OCI-LY3 (cell line): Measurements from ENCODE around the gene ADORA1.

Experiments used
- H2AFZ ChIP-seq: fragments of 200-600, 300-600 bp; shearing (Covaris generic); 2 replicates; pipeline ENCODE4 v1.6.0; 2014; ENCODE audit warnings: antibody characterized with exemption, low read depth, low read length
- H3K27ac ChIP-seq: fragments of 200-600, 300-600 bp; sonication (generic); 2 replicates; pipeline ENCODE4 v1.5.1; 2014; ENCODE audit warnings: mild to moderate bottlenecking, low read length, moderate library complexity, mixed read lengths
- H3K27me3 ChIP-seq: fragments of 200-600, 300-600 bp; sonication (generic); 2 replicates; pipeline ENCODE4 v1.6.1; 2014; ENCODE audit warnings: low read depth, low read length, mixed read lengths
- H3K36me3 ChIP-seq: fragments of 200-600, 300-600 bp; sonication (generic); replicated peaks from 2 replicates; pipeline ENCODE3; 2014; ENCODE audit warnings: low read depth, low read length, mixed read lengths
- H3K4me1 ChIP-seq: fragments of 300-600, 200-600 bp; sonication (generic); 2 replicates; pipeline ENCODE4 v1.6.1; 2014; ENCODE audit warnings: low read length, mixed read lengths
- H3K4me2 ChIP-seq: fragments of 200-600, 300-600 bp; sonication (generic); 2 replicates; pipeline ENCODE4 v1.6.1; 2014; ENCODE audit warnings: low read length, mixed read lengths
- H3K4me3 ChIP-seq: fragments of 300-600, 200-600 bp; sonication (generic); 2 replicates; pipeline ENCODE4 v1.5.1; 2014; ENCODE audit warnings: antibody characterized with exemption, mild to moderate bottlenecking, low read length, moderate library complexity
- H3K79me2 ChIP-seq: fragments of 300-600, 200-600 bp; shearing (Covaris generic); 2 replicates; pipeline ENCODE4 v1.6.1; 2014; ENCODE audit warnings: mild to moderate bottlenecking, low read length, mixed read lengths
- H3K9ac ChIP-seq: fragments of 300-600, 200-600 bp; shearing (Covaris generic); 2 replicates; pipeline ENCODE4 v1.6.0; 2014; ENCODE audit warnings: mild to moderate bottlenecking, low read length, moderate library complexity
- H3K9me3 ChIP-seq: fragments of 200-600, 300-600 bp; shearing (Covaris generic); 2 replicates; pipeline ENCODE4 v1.6.1; 2014; ENCODE audit warnings: low read length, mixed read lengths; ENCODE audit not compliant: insufficient read depth
- H4K20me1 ChIP-seq: fragments of 200-600, 300-600 bp; sonication (generic); 2 replicates; pipeline ENCODE4 v1.6.1; 2016; ENCODE audit warnings: low read length, mixed read lengths; ENCODE audit not compliant: insufficient read depth
- EZH2phosphoT487 ChIP-seq: fragments of 200-600 bp; shearing (Covaris generic); IDR thresholded peaks from 2 replicates; pipeline ENCODE4 v1.6.1; 2018; ENCODE audit warnings: antibody characterized with exemption, mixed run types, low read depth
- TF ChIP-seq, protein P1 (sequence below): fragments of 200-600, 300-600 bp; sonication (generic); IDR thresholded peaks from 2 replicates; pipeline ENCODE4 v1.5.1; 2014; ENCODE audit warnings: antibody characterized with exemption, low read length, low read depth

Gene ADORA1

DNA sequence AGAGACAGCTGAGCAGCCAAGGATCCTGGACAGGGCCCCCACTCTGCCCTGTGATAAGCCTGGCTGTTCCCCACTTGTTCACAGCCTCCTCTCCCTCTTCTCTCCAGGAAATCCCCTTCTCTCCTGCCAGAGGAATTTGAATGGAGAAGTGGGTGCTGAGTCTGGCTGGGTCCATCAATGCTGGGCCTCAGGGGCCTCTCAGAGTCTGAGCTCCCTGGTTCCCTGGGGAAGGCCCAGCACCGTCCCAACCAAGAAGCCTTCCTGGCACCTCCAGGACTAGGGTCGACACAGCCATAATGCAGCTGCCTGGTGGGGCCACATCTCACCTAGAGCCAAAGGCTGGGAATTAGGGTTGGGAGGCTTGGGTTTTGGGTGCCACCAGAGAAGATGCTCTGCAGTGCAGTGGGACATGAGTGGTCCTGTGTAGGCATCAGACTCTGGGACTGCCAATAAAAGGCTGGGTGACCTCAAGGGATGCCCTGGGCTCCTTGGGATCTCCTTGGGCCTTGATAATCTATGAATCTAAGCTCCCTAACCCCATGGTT, 45.6 kb downstream of the ADORA1 start:
- Histone ChIP-seq H3K27ac (no peak overlapping the region), H3K27me3 (peaks cover 61% of the 10 kb centered on the region), H3K4me3 (0 out of 2 replicates have a peak overlapping the region, but pooled peaks have one; percentile 5), H3K36me3 (no peaks in the 10 kb centered on the region), H3K4me2 (peak overlapping the region; percentile 61), H3K4me1 (peaks cover 37% of the 10 kb centered on the region), H4K20me1 (peaks cover 5% of the 10 kb centered on the region; the same call in 1 of the 2 replicates), H3K9me3 (no peaks in the 10 kb centered on the region), H2AFZ (no peak overlapping the region), H3K79me2 (no peaks in the 10 kb centered on the region), H3K9ac (no peak overlapping the region)
- no peak for TF ChIP-seq EZH2phosphoT487
- TF ChIP-seq, protein P1, sequence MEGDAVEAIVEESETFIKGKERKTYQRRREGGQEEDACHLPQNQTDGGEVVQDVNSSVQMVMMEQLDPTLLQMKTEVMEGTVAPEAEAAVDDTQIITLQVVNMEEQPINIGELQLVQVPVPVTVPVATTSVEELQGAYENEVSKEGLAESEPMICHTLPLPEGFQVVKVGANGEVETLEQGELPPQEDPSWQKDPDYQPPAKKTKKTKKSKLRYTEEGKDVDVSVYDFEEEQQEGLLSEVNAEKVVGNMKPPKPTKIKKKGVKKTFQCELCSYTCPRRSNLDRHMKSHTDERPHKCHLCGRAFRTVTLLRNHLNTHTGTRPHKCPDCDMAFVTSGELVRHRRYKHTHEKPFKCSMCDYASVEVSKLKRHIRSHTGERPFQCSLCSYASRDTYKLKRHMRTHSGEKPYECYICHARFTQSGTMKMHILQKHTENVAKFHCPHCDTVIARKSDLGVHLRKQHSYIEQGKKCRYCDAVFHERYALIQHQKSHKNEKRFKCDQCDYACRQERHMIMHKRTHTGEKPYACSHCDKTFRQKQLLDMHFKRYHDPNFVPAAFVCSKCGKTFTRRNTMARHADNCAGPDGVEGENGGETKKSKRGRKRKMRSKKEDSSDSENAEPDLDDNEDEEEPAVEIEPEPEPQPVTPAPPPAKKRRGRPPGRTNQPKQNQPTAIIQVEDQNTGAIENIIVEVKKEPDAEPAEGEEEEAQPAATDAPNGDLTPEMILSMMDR = no peak

DNA sequence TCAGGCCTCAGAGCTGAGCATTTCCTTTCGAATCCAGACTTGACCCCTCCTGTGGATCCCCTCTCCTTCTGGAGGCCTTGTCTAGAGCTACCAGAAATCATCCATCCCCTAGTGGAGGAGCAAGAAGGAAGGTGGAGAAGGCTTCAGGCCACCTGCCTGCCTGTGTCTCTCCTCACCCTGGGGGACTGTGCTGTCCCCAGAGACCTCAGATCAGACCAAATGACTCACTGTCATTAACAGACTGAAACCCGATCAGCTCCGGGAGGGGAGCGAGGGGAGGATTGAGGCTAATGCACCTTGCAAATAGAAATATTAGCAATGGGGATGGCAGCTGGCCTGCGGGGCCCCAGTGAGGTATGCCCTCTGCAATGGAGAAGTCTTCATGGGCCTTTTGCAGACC, 46.0 kb downstream of the ADORA1 start:
- H3K36me3 ChIP-seq = no peaks in the 10 kb centered on the region
- peaks cover 40% of the 10 kb centered on the region for H3K4me1 ChIP-seq
- H3K79me2 ChIP-seq = no peaks in the 10 kb centered on the region
- no peak overlapping the region for H3K27ac ChIP-seq
- H3K9ac ChIP-seq = no peak overlapping the region
- peak overlapping the region; percentile 14; the same call in 1 of the 2 replicates for H3K4me3 ChIP-seq
- no peaks in the 10 kb centered on the region for H3K9me3 ChIP-seq
- H4K20me1 ChIP-seq = peaks cover 5% of the 10 kb centered on the region; the same call in 1 of the 2 replicates
- TF ChIP-seq EZH2phosphoT487 = no peak
- TF ChIP-seq, protein P1 = peak; percentile 13; the same call in 1 of the 2 replicates
- peak overlapping the region; percentile 61 for H3K4me2 ChIP-seq
- H2AFZ ChIP-seq = no peak overlapping the region
- H3K27me3 ChIP-seq = peaks cover 61% of the 10 kb centered on the region

DNA sequence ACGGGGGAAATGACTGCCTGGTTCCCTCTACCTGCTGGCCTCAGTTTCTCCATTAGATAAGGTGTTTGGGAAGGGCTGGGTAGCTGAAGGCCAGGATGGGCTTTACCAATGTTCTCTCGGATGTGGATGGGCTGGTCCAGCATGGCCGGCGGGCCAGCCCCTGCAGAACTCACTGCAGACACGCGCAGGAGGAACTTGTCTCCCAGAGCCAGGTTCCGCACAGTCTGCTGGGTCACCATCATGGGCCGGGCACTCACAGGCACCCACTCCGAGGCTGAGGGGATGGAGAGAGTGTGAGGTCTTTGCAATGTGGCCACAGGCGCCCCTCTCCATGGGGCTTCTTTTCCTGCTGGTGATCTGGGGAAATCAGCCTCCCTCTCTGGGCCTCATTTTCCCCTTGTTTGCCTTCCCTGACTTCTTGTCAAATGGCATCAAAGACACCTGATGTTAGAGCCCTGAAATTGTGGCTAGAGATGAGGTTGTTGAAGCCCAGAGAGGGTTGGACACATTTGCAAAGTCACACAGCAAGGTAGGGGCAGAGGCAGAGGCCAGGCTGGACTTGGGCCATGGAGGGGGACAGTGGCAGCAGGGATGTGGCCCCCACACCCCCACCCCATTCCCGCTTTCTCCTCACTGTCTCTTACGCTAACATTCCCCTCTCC, 46.9 kb downstream of the ADORA1 start:
- H3K9ac ChIP-seq = no peak overlapping the region
- no peaks in the 10 kb centered on the region for H3K79me2 ChIP-seq
- H3K27me3 ChIP-seq = peaks cover 60% of the 10 kb centered on the region
- peaks cover 5% of the 10 kb centered on the region; the same call in 1 of the 2 replicates for H4K20me1 ChIP-seq
- no peak overlapping the region for H3K4me3 ChIP-seq
- TF ChIP-seq, protein P1 = no peak
- TF ChIP-seq EZH2phosphoT487 = no peak
- H2AFZ ChIP-seq = no peak overlapping the region
- H3K4me1 ChIP-seq = peaks cover 47% of the 10 kb centered on the region
- H3K9me3 ChIP-seq = no peaks in the 10 kb centered on the region
- no peak overlapping the region for H3K27ac ChIP-seq
- peak overlapping the region; percentile 61 for H3K4me2 ChIP-seq
- H3K36me3 ChIP-seq = no peaks in the 10 kb centered on the region

DNA sequence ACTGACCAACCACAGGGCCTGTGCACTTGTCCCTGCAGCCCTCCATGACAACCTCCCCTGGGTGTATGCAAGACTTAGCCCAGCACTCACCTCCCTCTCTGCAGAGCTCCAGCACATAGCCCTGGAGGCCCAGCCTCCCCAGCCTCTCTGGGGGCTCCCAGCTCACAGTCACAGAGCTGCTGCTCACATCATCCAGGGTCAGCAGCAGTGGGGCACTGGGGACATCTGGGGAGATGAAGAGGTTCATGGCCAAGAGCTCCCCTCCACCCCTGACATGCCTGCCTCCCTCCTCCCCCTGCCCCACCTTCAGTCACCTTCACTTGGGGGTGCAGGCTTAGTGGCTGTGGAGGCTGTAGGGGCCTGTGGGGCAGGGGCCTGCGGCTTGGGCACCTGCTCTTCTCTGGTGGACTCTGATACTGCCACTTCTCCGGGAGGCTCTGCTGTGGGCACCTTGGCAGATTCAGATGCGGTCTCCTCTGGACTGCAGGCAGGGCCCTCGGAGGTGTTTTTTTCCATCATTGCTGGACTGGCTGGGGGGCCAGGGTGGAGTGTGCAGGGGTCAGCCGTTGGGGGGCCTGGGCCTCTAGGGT, 47.8 kb downstream of the ADORA1 start, which contains the start of gene MYBPH:
MYBPH (minus strand) TSS at position 590 of the 590 bp plus-strand sequence; CDS start at position 519, 71 bp downstream.
- H3K4me3 ChIP-seq = no peak within 1 kb of the TSS
- no peaks in the 10 kb centered on the region for H3K36me3 ChIP-seq
- H3K79me2 ChIP-seq = no peaks in the 10 kb centered on the region
- no peak within 1 kb of the TSS for H3K9ac ChIP-seq
- H3K4me2 ChIP-seq = no peak within 1 kb of the TSS
- no peak for TF ChIP-seq EZH2phosphoT487
- TF ChIP-seq, protein P1 = no peak
- H2AFZ ChIP-seq = no peak within 1 kb of the TSS
- H3K27ac ChIP-seq = no peak within 1 kb of the TSS
- H3K27me3 ChIP-seq = peaks cover 61% of the 10 kb centered on the region
- peaks cover 5% of the 10 kb centered on the region; the same call in 1 of the 2 replicates for H4K20me1 ChIP-seq
- H3K4me1 ChIP-seq = peaks cover 51% of the 10 kb centered on the region
- H3K9me3 ChIP-seq = no peaks in the 10 kb centered on the region
